Mucosa of rectum (tissue), 2 donors: ENCODE measurements around the gene CCDC91.
"Not testable (repeated sequence)": the region's sequence is repeated elsewhere in the genome, so short reads cannot be mapped to it uniquely, and the experiment has no call there.

ENCODE experiments used
- H3K27ac ChIP-seq, 2 donors: one replicate each; pipeline ENCODE4 v1.7.0; 2013; ENCODE audit warnings: inconsistent platforms in 2 of 2, low read depth in 2 of 2, low read length in 2 of 2
- H3K27me3 ChIP-seq, 2 donors: one replicate each; pipeline ENCODE4 v1.7.0; 2013; ENCODE audit warnings: low read length in 2 of 2; ENCODE audit not compliant: control insufficient read depth in 2 of 2, insufficient read depth in 2 of 2
- H3K36me3 ChIP-seq, 2 donors: one replicate each; pipeline ENCODE4 v1.7.0; 2013; ENCODE audit warnings: low read length in 2 of 2; ENCODE audit not compliant: control insufficient read depth in 2 of 2, insufficient read depth in 2 of 2
- H3K4me1 ChIP-seq, 2 donors: one replicate each; pipeline ENCODE4 v1.7.0; 2013; ENCODE audit warnings: low read length in 2 of 2, mild to moderate bottlenecking in 1 of 2; ENCODE audit not compliant: control insufficient read depth in 2 of 2, insufficient read depth in 2 of 2
- H3K4me3 ChIP-seq, 2 donors: one replicate each; pipeline ENCODE4 v1.7.0; 2013; ENCODE audit warnings: low read length in 2 of 2
- H3K9ac ChIP-seq, 2 donors: one replicate each; pipeline ENCODE4 v1.7.0; 2013; ENCODE audit warnings: low read length in 2 of 2, low read depth in 1 of 2, mild to moderate bottlenecking in 1 of 2
- H3K9me3 ChIP-seq, 2 donors: one replicate each; pipeline ENCODE4 v1.7.0; 2013; ENCODE audit warnings: low read length in 2 of 2; ENCODE audit not compliant: control insufficient read depth in 2 of 2
- donor health status: healthy.
- donor health status: Normal muscosa, but diverticular disease.

CCDC91 gene

DNA sequence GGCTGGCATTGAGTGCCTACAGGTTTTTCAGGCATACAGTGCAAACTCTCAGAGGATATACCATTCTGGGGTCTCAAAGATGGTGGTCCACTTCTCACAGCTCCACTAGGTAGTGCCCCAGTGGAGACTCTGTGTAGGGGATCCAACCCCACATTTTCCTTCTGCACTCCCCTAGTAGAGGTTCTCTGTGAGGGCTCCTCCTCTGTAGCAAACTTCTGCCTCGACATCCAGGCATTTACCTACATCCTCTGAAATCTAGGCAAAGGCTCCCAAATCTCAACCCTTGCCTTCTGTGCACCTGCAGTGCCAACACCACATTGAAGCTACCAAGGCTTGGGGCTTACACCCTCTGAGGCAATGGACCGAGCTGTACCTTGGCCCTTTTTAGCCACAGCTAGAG, 179.2 kb downstream of the CCDC91 start:
- Histone ChIP-seq H3K9me3 (peaks cover 7 to 11% of the 10 kb centered on the region in 2 donors), H3K27ac (no peak overlapping the region), H3K4me3 (no peak overlapping the region), H3K9ac (no peak overlapping the region), H3K4me1 (no peaks in the 10 kb centered on the region), H3K36me3 (peaks cover 0 to 12% of the 10 kb centered on the region in 2 donors), H3K27me3 (no peaks in the 10 kb centered on the region)

DNA sequence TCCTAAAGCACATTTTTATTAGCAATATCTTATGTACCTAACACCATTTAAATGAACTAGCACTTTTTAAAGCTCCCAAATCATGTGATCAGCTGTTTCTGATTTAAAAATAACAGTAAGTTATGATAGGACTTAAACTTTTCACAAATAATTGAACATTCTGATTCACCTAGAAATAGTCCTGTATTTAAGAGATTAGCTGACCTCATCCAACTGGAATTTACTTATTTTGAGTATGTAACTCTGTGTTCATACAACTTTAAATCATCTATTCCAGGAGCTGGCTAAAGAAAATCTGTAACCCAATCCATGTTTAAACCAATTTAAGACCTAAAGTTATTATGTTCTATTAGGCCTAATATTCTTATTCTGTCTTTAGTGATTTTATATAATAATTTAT, 184.3 kb downstream of the CCDC91 start:
- H3K36me3 ChIP-seq = peaks cover 0 to 2% of the 10 kb centered on the region in 2 donors
- H3K27ac ChIP-seq = no peak overlapping the region
- H3K9me3 ChIP-seq = peaks cover 2 to 8% of the 10 kb centered on the region in 2 donors
- no peak overlapping the region for H3K9ac ChIP-seq
- H3K4me3 ChIP-seq = no peak overlapping the region
- H3K27me3 ChIP-seq = no peaks in the 10 kb centered on the region
- no peaks in the 10 kb centered on the region for H3K4me1 ChIP-seq

DNA sequence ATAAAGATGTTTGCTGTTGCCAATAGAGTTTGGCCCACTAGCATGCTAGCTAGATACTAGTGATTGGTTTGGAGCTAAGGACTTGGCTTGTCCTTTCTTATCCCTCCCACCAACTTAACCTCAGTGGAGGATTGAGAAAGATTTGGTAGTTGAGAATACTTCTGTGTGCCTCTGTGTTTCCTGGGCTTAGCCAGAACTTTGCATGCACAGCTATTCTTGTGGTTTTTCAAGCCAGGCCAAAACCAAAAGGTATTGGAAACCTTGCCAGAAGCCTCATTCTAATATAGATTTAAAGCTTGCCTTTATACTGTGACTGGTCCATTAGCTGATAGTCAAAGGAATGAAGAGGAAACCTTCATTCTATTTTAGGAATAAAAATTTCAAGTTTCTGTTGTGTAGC, 188.5 kb downstream of the CCDC91 start:
- Histone ChIP-seq H3K9ac (no peak overlapping the region), H3K27me3 (no peaks in the 10 kb centered on the region), H3K9me3 (no peaks in the 10 kb centered on the region), H3K4me1 (no peaks in the 10 kb centered on the region), H3K36me3 (no peaks in the 10 kb centered on the region), H3K4me3 (no peak overlapping the region), H3K27ac (no peak overlapping the region)

DNA sequence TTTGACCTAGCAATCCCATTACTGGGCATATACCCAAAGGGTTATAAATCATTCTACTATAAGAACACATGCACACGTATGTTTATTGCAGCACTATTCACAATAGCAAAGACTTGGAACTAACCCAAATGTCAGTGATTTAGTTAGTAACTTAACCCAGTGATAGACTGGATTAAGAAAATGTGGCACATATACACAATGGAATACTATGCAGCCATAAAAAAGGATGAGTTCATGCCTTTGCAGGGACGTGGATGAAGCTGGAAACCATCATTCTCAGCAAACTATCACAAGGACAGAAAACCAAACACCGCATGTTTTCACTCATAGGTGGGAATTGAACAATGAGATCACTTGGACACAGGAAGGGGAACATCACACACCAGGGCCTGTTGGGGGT, 189.5 kb downstream of the CCDC91 start:
- H3K36me3 ChIP-seq, H3K4me1 ChIP-seq, H3K27me3 ChIP-seq, H3K9ac ChIP-seq, H3K4me3 ChIP-seq, H3K27ac ChIP-seq, H3K9me3 ChIP-seq: not testable (repeated sequence)

DNA sequence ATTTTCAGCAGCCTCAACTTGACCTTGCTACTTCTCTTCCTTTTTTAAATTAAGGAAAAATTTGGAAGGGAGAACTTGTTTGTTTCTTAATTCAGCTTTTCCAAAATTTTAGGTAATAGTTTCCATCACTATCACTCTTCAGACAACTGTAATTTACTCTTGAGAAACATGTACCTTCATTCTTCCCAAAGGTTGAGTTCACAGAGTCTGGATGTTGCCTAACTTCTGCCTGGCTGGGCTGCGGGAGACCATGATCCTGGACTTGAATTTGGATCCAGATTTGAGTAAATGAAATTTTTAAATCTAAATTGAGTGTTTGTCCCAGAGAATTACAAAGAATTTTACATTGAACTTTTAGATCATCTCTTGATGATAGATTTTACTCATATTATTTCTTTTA, 193.1 kb downstream of the CCDC91 start:
- Histone ChIP-seq H3K9me3 (no peaks in the 10 kb centered on the region), H3K36me3 (no peaks in the 10 kb centered on the region), H3K4me3 (no peak overlapping the region), H3K27ac (no peak overlapping the region), H3K27me3 (no peaks in the 10 kb centered on the region), H3K9ac (no peak overlapping the region), H3K4me1 (no peaks in the 10 kb centered on the region)

DNA sequence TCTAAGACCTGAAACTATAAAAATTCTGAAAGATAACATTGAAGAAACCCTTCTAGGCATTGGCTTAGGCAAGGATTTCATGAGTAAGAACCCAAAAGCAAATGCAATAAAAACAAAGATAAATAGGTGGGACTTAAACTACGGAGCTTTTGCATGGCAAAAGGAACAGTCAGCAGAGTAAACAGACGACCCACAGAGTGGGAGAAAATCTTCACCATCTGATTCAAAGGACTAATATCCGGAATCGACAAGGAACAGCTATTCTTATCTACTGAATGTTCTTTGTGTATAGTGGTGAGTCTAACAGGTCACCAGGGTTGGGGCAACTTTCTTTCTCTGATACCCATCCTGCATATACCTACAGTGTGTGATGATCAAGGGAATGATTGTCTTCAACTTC, 198.6 kb downstream of the CCDC91 start:
- Histone ChIP-seq H3K27ac (no peak overlapping the region), H3K9me3 (no peaks in the 10 kb centered on the region), H3K4me3 (no peak overlapping the region), H3K4me1 (no peaks in the 10 kb centered on the region), H3K27me3 (no peaks in the 10 kb centered on the region), H3K36me3 (peaks cover 0 to under 1% of the 10 kb centered on the region in 2 donors), H3K9ac (no peak overlapping the region)

DNA sequence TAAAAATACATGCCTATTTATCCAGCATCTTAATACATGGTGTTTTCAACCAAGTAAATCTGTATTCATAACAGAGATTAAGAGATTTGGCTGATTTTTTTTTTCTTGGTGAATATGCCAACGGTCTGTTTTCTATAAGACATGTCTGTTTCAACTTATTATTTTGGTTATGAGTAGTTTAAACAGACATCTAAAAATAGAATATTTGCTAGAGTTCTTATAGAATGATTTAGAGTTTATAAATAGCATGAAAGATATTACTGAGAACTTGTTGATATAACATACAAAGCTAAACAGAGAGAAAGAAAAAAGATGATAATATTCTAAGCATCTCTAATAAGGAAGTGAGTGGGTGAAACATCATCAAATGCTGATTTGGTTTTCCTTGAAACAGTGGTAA, 199.9 kb downstream of the CCDC91 start:
- no peak overlapping the region for H3K9ac ChIP-seq
- H3K27ac ChIP-seq = no peak overlapping the region
- H3K4me3 ChIP-seq = no peak overlapping the region
- H3K27me3 ChIP-seq = no peaks in the 10 kb centered on the region
- H3K36me3 ChIP-seq = peaks cover 0 to 4% of the 10 kb centered on the region in 2 donors
- no peaks in the 10 kb centered on the region for H3K9me3 ChIP-seq
- no peaks in the 10 kb centered on the region for H3K4me1 ChIP-seq

DNA sequence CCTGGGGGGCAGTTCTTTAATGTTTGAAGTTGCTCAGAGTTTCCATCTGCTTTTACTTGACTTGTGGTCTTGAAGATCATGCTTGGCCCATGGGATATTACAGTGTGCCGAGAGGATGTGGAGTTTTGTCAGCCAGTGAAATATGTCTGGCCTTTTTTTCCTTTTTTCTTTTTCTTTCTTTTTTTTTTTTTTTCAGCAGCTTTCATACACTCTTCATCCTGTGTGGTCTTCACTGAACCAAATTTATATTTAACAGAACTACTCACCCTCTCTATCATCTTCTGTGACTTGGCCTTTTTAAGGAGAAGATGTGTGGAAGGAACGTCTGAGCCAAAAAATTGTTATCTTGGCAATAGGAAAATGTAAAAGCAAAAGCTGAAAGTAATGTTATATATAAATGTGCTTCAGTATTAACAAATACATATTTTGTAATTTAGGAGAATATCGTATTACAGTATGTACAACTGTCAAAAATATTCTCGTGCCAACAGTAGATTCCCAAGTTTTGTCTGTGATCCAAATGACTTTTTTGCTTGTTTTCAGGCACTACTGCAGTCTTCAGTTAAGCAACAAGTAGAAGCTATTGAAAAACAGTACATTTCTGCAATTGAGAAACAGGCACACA, 200.6 kb downstream of the CCDC91 start:
- no peaks in the 10 kb centered on the region for H3K9me3 ChIP-seq
- no peak overlapping the region for H3K9ac ChIP-seq
- H3K36me3 ChIP-seq = peaks cover 0 to 7% of the 10 kb centered on the region in 2 donors
- no peak overlapping the region for H3K4me3 ChIP-seq
- H3K27me3 ChIP-seq = no peaks in the 10 kb centered on the region
- no peak overlapping the region for H3K27ac ChIP-seq
- no peaks in the 10 kb centered on the region for H3K4me1 ChIP-seq

DNA sequence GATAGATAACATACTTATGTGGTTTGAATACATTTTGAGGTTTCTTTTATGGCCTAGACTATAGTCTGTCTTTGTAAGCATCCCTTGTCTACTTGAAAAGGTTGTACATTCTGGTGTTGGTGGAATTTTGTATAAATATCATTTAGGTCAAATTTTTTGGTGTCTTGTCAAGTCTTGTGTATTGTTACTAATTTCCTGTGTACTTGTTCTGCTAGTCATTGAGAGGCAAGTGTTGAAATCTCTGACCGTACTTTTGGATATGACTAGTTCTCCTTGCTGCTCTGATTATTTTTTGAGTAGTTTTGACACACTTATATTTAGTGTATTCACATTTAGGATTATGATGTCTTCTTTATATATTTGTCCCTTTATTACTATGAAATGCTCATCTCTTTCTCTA, 219.6 kb downstream of the CCDC91 start:
- Histone ChIP-seq H3K9me3 (no peaks in the 10 kb centered on the region), H3K36me3 (peaks cover 0 to 6% of the 10 kb centered on the region in 2 donors), H3K4me3 (no peak overlapping the region), H3K27ac (no peak overlapping the region), H3K27me3 (no peaks in the 10 kb centered on the region), H3K4me1 (no peaks in the 10 kb centered on the region), H3K9ac (no peak overlapping the region)

DNA sequence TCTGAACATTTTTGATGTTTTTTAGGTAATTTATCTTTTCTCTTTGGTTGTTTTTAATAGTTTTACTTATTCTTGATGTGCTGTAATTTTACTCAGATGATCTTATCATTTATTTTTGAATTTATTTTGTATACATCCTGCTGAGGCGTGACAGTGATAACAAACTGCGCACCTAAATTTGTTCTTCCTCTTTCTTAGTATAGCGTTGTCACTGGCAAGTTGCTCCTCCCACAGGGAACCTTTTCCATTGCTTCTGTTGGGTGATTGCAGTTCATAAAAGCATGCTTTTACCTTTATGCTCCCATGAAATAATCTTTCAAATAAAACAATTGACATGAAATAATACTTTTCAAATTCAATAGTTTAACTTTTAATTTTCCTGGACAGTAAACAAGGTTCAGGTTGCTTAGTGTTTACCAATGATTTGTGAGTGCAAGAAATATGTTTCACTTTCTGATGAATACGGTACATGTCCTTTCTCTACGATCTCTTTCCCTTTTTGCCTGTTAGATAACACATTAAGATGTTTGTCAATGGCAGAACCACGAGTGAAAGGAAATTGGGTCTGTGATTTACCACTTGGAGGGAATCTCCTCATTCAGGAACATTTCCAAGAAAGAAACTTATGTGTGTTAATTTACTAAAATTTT, 223.3 kb downstream of the CCDC91 start:
- H3K9ac ChIP-seq = no peak overlapping the region
- H3K4me1 ChIP-seq = no peaks in the 10 kb centered on the region
- H3K9me3 ChIP-seq = no peaks in the 10 kb centered on the region
- H3K27ac ChIP-seq = no peak overlapping the region
- peaks cover 0 to 6% of the 10 kb centered on the region in 2 donors for H3K36me3 ChIP-seq
- H3K4me3 ChIP-seq = no peak overlapping the region
- no peaks in the 10 kb centered on the region for H3K27me3 ChIP-seq
